CD4-positive, alpha-beta T cell treated with Interleukin-21 for 1 hour (primary cell): ENCODE measurements around the gene RYR3.

Experiments
- DNase-seq: peaks from one replicate; pipeline ENCODE4 v3.0.0-alpha.2; 2020

Gene RYR3

DNA sequence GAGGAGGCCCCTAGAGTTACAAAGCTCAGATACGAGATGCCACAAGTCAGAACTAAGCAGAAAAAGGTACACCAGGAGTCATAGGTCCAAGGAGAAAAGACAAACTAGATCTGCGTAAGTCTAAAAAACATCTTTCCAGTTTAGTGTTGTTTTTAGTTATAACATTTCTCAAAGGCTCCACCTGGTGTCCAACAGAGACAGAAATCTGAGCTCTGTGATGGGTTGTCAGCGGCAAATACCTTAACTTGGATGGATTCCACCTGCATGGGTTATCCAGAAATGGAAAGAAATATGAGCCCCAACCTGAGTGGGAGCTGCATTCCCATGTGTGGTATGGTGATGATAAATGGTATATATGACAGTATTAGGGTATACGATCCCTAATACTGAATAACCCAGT is 418.9 kb downstream of the RYR3 start:
- no peak for DNase-seq

- no peak for DNase-seq
These were observed 420.0 kb downstream of the RYR3 start for GRCh38 chr15:33730815-33731214.

- no peak for DNase-seq
These were observed 424.4 kb downstream of the RYR3 start for GRCh38 chr15:33735143-33735542.

DNA sequence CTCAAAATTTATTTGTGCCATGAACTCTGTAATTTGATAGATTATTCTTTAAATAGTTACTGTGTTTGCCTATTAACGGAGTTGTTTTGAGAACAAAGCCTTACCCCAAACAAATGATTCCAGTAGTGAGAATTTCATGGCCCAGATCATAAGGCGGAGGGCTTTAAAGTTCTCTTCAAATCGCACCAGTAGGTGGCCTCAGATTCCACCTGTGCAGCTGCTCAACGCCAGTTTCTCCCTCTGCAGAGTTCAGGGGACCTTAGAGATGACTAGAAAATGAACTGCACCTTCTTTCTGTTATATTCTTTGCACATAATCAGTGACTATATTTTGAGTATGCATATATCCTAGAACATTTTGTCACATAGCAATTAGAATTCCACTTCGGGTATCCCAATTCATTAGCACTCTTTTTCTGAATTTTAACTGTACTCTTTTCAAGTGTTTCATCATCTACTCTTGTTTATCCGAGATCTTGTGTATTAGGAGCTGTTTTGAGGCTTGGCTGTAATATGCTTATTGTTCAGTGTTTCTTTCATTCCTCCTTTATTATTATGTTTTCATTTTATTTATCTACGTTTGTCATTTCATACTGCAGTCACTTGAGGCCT is 425.0 kb downstream of the RYR3 start:
- DNase-seq = no peak

DNA sequence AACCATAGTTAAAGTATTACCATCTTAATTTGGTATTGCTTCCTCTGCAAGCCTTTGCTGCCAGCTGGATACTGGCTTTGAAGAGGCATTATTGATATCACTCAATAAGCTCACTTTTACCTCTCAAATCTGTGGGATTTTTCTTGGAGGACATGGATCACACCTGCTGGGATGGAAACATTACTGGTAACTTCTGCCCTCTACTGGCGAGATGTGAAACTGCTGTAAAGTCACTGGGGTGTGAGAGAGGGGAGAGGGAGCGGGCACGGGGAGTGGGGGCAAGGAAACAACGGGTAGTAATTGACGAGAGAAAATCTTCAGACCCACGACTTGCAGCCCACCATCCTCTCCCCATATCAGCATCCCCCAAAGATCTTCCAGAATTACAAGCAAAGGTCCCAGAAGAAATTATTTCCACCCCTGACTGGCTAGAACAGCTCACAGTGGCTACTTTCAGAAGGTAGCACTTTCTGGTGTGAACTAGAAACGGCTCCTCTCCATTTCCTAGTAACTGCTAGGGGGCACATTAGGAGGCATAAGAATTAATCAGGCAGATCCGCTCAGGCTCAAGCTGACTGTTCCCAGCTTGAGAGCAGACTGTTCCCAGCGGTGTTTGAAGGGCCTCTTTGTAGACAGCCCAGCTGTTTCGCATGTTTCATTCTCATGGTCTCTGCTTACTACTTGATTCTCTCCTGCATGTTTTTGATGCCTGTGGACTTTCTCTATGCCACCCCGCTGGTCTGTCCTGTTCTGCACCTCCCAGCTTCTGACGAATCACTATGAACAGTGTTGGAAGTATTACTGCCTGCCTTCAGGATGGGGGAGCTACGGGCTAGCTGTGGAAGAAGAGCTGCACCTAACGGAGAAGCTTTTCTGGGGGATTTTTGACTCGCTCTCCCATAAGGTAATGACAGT is 427.2 kb downstream of the RYR3 start:
- peak; percentile 16 for DNase-seq

DNA sequence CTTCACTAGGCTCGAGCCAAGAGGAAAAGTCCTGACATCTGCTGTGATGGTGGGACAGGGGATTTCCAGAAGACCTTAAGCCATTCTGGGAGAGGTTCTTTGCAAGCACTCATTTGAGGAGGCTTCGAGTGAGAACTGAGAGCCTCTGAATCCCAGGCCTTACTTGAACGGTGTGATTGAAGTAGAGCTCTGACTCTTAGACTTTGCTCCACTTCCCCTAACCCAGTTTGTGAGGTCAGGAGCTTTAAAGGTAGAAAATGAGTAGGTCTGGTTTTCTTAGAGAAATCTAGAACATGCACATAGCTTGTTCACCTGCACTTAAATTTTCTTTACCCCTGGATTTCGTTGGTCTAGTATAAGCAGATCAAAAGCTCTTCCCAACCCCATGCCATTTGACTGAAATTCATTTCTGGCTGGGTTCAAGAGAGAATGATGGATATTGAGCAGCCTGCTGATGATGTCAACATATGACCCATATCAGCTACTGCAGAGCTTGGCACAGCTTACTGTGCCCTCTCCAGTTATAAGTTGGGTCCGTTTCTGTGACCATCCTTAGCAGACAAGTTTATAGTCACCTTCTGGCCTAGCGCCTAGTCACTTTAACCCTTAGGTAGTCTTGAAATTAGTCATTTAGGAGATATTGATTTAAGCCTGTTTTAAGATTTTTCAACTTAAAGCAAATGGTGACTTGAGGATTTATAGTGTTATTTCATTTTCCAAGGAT is 428.3 kb downstream of the RYR3 start:
- DNase-seq = no peak

- no peak for DNase-seq
These were observed 431.5 kb downstream of the RYR3 start for GRCh38 chr15:33742306-33742705.

GRCh38 chr15:33742800-33743199 is 432.0 kb downstream of the RYR3 start:
- no peak for DNase-seq

GRCh38 chr15:33746203-33746602 is 435.4 kb downstream of the RYR3 start:
- no peak for DNase-seq

DNA sequence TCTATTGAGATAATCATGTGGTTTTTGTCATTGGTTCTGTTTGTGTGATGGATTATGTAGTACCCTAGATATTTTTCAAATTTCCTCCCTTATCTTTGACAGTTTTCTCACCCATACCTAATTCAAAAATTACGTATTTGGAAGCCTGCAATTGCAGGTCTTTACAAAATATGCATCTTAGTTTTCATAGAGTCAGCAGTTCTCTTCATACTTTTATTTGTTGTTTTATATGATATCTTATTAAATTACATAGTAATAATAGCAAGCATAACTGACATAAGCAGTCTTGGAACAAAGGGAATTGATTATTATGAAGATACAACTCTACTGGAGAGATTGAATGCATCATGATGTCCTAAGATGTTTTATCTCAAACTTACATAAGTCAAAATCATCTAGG is 442.2 kb downstream of the RYR3 start:
- no peak for DNase-seq

DNA sequence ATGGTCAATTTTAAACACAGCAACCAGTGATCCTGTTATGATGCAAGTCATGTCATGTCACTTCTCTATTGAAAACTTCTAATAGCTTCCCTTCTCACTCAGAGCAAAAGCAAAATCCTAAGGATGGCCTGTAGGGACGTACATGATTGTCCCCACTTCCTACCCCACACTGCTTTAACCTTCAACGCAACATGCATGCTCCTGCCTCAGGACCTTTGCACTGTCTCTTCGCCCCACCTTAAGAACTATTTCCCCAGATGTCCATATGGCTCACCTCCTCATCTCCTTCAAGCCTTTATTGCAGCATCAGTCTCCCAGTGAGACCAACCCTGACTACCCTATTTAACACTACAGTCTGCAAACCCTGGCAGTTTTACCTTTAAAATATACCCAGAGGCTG is 443.5 kb downstream of the RYR3 start:
- no peak for DNase-seq

GRCh38 chr15:33756961-33757360 is 446.2 kb downstream of the RYR3 start:
- DNase-seq = no peak

GRCh38 chr15:33757516-33758232 is 446.9 kb downstream of the RYR3 start:
- no peak for DNase-seq

GRCh38 chr15:33766389-33766788 is 455.6 kb downstream of the RYR3 start:
- no peak for DNase-seq

- no peak for DNase-seq
These were observed 458.0 kb downstream of the RYR3 start for GRCh38 chr15:33768670-33769190.

DNA sequence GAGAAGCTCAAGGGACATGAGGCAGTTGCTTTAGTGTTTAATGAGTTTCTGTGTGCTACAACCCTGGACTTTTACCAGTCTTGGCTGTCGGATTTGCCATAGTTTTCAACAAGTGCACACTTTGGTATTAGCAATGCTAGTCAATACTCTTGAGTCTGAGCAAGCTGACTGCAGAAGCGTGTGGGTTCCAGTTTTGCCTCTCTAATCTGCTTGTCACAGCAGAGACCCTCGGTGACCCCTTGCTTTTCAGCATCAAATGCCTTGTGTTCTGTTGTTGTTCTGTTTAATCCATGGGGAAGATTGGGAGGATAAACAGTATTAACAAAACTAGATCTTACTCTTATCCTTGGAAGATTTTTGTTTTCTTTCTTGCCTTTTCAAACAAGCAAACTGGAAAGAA is 463.2 kb downstream of the RYR3 start:
- no peak for DNase-seq

GRCh38 chr15:33778852-33779251 is 468.1 kb downstream of the RYR3 start:
- DNase-seq = no peak

GRCh38 chr15:33780011-33780768 is 469.4 kb downstream of the RYR3 start:
- DNase-seq = no peak

DNA sequence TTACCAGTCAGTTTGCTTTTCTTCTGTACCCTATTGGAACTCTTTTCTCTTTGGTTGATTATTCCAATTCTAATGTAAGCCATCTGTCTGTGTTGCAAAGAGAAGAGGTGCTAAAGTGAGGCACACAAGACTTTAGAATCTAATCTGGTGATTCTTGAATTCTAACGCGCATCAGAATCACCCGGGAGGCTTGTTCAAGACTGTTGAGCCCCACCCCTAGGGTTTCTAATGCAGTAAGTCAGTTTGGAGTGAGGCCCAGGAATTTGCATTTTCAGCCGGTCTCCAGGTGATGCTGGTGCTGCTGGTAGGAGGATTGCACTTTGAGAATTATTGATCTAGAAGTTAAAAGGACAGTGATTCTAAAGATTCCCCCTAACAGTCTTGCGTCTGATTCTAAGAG is 472.2 kb downstream of the RYR3 start:
- no peak for DNase-seq

- no peak for DNase-seq
These were observed 474.6 kb downstream of the RYR3 start for GRCh38 chr15:33785366-33785765.

- DNase-seq = no peak
These were observed 478.3 kb downstream of the RYR3 start for GRCh38 chr15:33788906-33789540.

DNA sequence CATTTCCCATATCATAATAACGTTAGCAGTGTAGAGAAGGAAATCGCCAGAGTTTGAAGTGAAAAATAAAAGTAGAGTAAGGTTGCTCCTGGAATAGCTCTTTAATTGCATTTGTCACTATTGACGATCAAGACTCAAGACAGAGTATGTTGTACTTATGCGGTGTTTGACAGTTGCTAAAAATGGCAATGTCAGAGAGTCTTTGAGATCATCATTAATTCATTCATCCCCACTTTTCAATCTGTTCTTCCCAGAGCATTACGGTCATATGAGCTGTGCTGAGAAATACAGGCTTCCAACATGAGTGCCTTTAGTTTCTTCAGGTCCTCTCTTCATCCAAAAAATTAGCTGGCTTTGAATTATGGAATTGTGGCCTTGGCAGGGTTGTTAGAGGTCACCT is 483.7 kb downstream of the RYR3 start:
- DNase-seq = no peak
